T-helper 1 cell treated with Interleukin-12 subunit alpha and Interleukin-12 subunit beta and Interleukin-4 antibody, amounts not matched to agents 30 ng/mL and 1 ng/mL, for 36 hours (primary cell): ENCODE results near the gene ALKBH4. TPM values are rescaled to one million over a fixed set of nuclear protein-coding genes. Genes with fewer than 3 reads are reported as not detected.
"Not testable (repeated sequence)": the region's sequence is repeated elsewhere in the genome, so short reads cannot be mapped to it uniquely, and the experiment has no call there.

ENCODE experiments used
- intact Hi-C: fragments of 100-400 bp; cut with micrococcal nuclease; formaldehyde crosslinking; loops from one replicate; pipeline ENCODE4 v1.15.1; 2024
- total RNA-seq: library from RNA; stranded (reverse); gene quantifications from 2 replicates; pipeline ENCODE4 v1.2.3, GENCODE V29; 2022

The ALKBH4 gene, protein sequence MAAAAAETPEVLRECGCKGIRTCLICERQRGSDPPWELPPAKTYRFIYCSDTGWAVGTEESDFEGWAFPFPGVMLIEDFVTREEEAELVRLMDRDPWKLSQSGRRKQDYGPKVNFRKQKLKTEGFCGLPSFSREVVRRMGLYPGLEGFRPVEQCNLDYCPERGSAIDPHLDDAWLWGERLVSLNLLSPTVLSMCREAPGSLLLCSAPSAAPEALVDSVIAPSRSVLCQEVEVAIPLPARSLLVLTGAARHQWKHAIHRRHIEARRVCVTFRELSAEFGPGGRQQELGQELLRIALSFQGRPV
- total RNA-seq: 10.3 and 11.4 TPM in 2 replicates

DNA sequence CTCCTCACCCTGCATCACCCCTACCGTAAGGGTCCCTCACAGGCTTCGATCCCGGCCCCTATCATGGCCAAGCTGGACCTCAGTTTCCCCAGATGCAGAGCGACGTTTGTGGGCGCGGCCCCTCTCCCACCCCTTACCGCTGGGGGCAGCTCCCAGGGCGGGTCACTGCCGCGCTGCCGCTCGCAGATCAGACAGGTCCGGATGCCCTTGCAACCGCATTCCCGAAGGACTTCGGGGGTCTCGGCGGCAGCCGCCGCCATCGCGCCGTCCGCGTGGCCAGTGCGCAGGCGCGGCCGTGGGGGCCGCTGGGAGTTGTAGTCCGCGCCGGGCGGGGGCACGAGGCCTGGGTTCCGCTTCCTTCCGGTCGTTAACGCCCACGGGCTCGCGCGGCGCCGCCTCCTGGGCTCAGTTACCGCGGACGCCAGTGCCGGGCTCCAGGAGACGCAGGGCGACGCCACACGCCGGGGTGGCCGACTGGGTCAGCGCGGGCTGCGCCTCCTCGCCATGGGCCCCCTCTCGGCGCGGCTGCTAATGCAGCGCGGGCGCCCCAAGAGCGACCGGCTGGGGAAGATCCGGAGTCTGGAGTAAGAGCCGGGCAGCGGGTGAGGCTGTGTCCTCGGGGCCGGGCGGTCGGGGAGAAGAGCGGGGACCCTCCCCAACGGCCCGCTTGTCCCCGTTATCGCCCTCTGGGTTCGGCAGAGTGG is at the start of gene ALKBH4, which contains the start of gene LRWD1:
ALKBH4 (minus strand) TSS at position 287 of the 704 bp plus-strand sequence; CDS start at position 260, 27 bp downstream.
LRWD1 (plus strand) TSS at position 408 of the 704 bp plus-strand sequence; CDS start at position 505, 97 bp downstream.
- intact Hi-C loops: loop anchor here (1.0 to 10.0 kb wide), 8 partner anchors 32 to 1142 kb away; partner anchors contain the start of genes FAM185A, IFT22, PRKRIP1 and SH2B2

GRCh38 chr7:102512642-102513221 is 48.1 kb upstream of the ALKBH4 start:
- intact Hi-C loops: not testable (repeated sequence)

GRCh38 chr7:102511860-102512522 is 47.3 kb upstream of the ALKBH4 start:
- intact Hi-C loops: not testable (repeated sequence)

GRCh38 chr7:102510575-102510974 is 45.9 kb upstream of the ALKBH4 start:
- intact Hi-C loops: not testable (repeated sequence)

GRCh38 chr7:102507410-102508088 is 42.9 kb upstream of the ALKBH4 start:
- intact Hi-C loops: not testable (repeated sequence)

DNA sequence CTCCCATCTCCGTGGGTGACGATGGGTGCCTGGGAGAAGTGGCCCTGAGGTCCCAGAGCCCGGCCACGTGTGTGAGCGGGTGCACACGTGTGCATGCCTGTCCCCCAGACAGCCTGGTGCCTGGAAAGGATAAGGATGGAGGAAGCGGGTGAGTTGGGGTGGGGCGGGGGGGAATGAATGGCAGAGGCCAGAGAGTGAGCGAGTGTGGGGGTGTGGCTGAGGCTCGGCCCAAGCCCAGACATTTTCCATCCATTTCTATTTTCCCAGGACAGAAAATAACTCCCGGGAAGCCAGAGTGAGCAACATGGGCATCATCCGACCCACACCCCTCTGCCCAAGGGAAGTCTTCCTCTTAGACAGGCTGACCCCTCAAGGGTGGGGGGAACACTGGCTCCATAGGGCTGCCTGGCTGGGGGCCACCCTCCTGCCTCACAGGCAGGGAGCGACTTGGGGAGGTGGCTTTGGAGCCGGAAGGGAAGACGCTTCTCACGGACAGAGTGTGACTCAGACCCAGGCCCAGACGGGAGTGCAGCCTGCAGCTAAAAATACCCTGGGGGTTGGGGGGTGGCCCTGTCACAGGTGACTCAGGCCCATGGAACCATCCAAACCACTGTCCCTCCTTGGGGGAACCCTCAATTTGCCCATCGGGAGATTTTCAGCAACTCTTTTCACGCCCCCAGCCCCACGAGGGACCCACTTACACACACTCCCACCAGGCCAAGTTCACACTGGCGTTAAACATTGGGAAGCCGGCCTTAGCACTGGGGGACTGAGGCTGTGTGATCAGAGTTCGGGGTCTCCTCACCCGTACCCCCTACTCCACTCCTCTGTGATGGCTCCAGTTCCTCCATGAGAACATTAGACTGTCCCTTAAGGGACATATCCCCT is 40.9 kb upstream of the ALKBH4 start:
- intact Hi-C loops: not testable (repeated sequence)

DNA sequence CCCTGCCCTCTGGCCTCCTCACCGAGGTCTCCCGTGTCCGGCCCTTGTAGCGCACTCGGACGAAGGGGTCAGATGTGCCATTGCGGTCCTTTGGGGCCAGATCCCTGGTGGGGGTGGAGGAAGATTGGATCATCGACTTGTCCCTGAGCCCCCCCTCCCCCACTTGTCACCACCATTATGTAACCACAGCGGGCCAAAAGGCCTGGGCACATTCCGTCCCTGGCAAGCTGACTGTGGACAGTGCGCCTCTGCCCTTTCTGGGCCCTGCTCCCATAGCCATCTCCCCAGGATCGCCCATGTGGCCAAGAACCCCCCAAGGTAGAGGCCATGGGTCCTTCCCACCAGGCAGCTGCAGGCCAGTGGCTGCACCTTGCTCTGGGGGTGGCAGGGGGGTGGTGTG is 38.5 kb upstream of the ALKBH4 start:
- intact Hi-C loops: not testable (repeated sequence)

DNA sequence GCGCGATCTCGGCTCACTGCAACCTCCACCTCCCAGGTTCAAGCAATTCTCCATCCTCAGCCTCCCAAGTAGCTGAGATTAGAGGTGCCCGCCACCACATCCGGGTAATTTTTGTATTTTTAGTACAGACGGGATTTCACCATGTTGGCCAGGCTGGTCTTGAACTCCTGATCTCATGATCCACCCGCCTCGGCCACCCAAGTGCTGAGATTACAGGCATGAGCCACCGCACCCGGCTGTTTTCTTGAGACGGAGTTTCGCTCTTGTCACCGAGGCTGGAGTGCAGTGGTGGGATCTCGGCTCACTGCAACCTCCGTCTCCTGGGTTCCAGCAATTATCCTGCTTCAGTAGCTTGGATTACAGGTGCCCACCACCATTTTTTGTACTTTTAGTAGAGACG is 33.7 kb upstream of the ALKBH4 start:
- intact Hi-C loops: not testable (repeated sequence)

DNA sequence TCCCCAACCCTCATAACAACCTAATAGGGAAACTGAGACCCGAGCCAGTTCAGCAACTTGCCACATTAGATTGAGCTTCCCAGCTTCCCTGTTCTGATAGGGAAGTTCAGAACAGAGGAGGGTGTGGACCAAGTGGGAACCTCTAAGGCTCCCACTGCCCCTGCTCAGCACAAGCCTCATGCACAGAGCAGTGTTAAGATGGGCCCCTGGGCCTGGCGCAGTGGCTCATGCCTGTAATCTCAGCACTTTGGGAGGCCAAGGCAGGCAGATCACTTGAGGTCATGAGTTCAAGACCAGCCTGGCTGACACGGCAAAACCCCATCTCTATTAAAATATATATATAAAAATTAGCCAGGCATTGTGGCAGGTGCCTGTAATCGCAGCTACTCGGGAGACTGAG is 32.6 kb upstream of the ALKBH4 start:
- intact Hi-C loops: not testable (repeated sequence)

GRCh38 chr7:102496861-102497260 is 32.2 kb upstream of the ALKBH4 start:
- intact Hi-C loops: not testable (repeated sequence)

DNA sequence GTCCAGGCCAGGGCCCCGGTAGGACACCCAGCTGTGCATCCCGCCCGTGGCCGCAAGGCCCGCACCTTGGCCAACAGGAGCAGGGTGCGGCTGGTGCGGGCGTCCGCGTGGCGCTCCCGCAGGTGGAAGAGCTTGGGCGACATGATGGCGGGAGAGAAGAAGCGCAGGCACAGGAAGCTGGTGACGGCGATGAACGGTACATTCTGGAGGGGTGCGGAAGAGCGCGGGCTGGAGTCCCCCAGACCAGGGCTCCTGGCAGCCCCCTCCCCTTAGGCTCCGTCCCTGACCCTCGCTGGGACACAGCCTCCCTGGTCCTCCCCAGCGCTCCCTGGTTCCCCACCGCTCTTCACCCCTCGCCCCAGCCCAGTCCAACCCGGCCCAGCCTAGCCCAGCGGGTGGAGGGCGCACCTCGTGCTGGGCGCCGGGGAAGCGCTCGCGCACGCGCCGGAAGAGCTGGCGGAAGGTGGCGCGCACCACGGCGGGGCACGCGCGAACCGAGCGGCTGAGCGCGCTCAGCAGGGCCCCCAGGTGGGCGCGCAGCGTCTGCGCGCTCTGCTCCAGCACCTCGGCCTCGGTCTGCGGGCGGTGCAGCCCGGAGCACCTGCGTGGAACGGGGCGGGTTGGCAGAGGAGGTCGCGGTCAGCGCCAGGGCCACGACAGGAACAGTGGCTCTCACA is 29.9 kb upstream of the ALKBH4 start:
- intact Hi-C loops: not testable (repeated sequence)

- intact Hi-C loops: not testable (repeated sequence)
These were observed 29.4 kb upstream of the ALKBH4 start for GRCh38 chr7:102494026-102494425.

DNA sequence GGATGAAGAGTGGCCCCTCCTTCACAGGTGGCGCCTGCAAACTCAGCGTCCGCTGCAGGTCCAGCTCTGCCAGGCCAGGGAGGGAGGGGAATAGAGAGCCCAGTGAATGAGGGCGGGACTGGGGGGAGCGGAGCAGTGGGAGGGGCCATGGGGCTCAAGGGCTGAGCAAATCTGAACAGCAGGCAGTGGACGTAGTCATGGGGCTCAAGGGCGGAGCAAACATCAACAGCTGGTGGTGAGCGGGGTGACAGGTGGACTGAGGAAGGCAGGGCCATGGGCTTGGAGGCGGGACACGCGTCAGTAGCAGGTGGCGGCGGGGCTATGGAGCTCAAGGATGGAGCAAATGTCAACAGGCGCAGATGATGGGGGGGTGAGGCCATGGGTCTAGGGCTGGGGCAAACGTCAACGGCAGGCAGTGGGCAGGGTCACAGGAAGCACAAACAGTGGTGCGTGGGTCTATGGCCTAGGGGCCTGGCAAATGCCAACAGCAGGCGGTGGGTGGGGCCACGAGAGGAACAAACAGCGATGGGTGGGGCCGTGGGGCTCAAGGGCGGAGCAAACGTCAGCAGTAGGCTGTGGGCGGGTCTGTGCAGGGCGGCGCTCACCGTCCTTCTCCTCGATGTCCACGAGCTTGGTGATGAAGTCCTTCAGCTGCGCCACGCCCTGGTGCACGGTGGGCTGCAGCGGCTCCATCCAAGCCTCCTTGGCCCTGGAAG is 28.7 kb upstream of the ALKBH4 start:
- intact Hi-C loops: not testable (repeated sequence)

DNA sequence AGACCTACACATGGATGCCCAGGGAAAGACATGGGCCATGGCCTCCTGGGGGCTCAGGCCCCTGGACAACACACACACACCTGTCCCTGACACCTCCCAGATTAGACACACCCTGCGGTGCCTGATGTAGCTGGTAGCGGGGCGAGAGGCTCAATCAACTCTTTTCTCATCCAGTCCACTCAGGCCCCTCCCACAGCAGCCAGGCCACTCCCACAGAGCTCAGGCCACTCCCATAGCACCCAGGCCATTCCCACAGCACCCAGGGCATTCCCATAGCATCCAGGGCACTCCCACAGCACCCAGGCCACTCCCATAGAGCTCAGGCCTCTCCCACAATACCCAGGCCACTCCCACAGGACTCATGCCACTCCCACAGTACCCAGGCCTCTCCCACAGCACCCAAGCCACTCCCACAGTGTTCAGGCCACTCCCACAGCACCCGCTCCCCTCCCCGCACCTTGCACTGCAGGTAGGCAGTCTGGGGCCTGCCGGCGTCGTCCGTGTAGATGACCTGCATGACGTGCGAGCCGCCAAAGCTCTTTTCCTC is 25.9 kb upstream of the ALKBH4 start:
- intact Hi-C loops: not testable (repeated sequence)

DNA sequence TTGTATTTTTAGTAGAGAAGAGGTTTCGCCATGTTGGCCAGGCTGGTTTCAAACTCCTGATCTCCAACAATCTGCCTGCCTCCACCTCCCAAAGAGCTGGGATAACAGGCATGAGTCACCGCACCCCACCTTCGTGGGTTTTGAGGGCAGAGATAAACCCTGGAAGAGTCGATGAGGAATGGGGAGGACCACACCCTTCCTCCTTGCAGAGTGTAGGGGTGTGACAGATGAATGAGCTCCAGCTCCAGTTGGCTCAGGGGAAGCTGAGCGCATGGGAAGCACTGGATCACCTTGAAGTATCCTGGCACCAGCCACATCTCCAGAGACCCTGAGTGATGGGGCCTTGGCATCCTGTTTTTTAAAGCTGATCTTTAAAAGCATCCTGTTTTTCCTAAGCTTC is 19.7 kb upstream of the ALKBH4 start:
- intact Hi-C loops: not testable (repeated sequence)

GRCh38 chr7:102481962-102482361 is 17.3 kb upstream of the ALKBH4 start:
- intact Hi-C loops: not testable (repeated sequence)

DNA sequence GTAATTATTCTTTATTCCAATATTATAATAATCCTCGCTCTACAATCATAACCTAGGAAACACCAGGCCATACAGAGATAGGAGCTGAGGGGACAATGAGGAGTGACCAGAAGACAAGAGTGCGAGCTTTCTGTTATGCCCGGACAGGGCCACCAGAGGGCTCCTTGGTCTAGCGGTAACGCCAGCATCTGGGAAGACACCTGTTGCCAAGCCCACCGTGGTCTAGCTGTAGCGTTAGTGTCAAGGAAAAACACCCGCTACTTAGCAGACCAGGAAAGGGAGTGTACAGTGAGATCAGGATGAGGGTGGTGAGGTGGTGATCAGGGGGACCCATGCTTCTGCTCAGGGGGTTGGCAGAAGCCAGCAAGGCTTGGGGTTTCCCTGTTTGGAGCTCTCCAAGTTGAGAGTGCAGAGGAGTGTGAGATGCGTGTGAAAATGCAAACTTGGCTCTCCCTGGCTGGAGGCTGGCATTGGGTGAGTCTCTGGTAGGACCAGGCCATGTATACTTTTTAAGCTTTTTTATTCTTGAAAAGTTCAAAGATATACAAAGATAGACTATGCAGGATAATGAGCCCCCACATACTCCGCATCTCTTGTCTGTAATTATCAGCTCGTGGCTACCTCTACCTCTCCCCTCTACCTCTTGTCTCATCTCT is 15.4 kb upstream of the ALKBH4 start:
- intact Hi-C loops: not testable (repeated sequence)

- intact Hi-C loops: not testable (repeated sequence)
These were observed 14.5 kb upstream of the ALKBH4 start for GRCh38 chr7:102479209-102479584.
